Jurkat, Clone E6-1 (cell line): ENCODE measurements around the gene MAST3.
"Not testable (repeated sequence)": the region's sequence is repeated elsewhere in the genome, so short reads cannot be mapped to it uniquely, and the experiment has no call there.

Experiments
- DNase-seq: peaks from one replicate; pipeline ENCODE4 v3.0.0-alpha.2; 2011; ENCODE audit warnings: low read depth, low spot score
- H3K4me3 ChIP-seq: 2 replicates; pipeline ENCODE4 v1.5.1; 2011; ENCODE audit warnings: mild to moderate bottlenecking, low read length, control low read depth, moderate library complexity

Gene MAST3

DNA sequence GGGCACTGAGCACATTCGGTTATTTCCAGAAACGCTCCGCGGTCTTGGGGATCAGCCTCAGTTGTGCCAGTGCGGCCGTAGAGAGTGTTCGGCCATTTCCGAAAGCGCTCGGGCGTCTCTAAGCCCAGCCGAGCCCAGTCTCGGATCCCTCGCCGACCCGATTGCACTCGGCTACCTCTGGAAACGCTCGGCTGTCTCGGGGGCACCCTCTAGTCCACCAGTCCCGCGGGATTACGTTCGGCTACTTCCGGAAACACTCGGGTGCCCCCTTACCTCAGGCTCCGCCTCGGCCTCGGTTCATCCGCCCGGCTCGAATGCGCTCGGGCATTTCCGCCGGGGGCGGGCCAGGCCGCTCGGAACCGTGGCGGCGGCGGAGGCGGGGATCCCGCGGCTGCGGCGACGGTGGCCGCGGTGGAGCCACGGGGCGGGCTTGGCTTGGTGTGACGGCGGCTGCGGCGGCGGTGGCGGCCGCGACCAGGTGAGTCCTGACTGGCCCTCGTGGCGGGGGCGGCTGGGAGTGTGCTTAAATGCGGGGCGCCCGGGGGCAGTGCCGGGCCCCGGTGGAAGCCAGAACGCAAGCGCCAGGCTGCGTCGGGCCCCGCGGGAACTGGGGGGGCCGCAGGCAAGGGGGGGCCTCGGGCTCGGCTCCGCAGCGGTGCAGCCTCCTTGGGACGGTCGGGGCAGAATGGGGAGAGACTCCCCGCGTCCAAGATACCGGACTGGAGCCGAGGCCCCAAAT lies 55.4 kb downstream of the MAST3 start, which contains the start of gene PIK3R2:
Gene PIK3R2, plus strand, starts transcription at position 347 of the 739 bp plus-strand sequence. CDS start 2,717 bp downstream, outside the sequence.
- DNase-seq = peak; percentile 98
- H3K4me3 ChIP-seq = peak within 1 kb of the TSS; percentile 75

DNA sequence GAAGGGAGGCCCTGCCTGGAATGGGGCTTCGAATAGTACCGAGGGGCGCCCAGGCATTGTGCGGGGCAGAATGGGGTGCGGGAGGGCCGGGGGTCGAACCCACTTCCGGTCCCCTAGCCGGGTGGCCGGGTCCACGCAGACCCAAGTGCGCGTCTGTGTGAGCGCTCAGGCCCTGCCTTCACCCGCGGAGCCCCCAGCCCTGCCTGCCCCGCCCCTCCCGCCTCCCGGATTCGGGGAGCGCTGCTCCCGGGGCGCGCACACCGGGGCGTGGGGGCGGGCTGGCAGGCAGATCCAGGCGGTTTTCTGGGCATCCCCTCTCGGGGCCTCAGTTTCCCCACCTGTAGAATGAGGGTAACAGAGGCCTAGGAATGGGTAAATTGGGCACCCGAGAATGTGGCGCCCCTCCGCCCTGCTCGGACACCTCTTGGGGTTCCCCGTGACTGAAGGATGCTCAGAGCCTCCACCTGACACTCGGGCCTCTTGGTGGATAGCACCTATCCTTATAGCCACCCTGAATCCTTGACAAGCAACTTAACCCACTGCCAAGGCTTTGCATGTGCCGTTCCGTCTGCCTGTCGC lies 56.1 kb downstream of the MAST3 start:
- DNase-seq = no peak

DNA sequence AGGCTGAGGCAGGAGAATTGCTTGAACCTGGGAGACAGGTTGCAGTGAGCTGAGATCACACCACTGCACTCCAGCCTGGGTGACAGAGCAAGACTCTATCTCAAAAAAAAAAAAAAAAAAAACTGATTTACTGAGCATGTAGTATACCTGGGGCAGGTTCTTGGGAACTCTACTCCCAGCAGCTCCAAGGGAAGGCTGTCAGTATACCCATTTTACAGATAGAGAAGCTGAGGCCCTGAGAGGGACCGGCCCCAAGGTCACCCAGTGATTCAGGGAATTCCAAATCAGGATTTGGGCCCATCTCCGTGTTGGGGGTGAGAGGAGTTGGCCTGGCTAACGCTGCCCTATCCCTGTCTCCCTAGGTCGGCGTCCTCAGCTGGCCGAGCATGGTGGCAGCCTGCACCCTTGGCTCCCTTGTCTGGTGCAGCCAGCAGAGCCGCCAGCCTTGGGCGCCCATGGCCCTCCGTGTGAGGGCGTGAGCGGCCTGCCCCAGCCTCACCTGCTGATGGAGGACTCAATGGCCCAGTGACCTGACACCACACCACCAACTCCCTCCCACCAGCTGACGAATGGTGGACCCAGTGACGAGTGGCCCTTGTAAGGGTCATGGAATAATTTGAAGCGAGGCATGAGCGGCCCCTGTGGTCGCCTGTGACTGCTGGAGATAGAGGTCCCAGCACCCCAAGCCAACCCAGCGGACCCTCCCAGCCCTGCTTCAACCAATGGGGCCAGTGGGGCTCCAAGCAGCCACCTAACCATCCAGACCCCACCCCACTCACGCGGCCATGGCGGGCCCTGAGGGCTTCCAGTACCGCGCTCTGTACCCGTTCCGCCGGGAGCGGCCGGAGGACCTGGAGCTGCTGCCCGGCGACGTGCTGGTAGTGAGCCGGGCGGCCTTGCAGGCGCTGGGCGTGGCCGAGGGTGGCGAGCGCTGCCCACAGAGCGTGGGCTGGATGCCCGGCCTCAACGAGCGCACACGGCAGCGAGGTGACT lies 57.8 kb downstream of the MAST3 start:
- no peak for DNase-seq
- H3K4me3 ChIP-seq = no peak overlapping the region

More for the DNA sequence above, 56.1 kb downstream of the MAST3 start:
- H3K4me3 ChIP-seq = peak overlapping the region; percentile 75

DNA sequence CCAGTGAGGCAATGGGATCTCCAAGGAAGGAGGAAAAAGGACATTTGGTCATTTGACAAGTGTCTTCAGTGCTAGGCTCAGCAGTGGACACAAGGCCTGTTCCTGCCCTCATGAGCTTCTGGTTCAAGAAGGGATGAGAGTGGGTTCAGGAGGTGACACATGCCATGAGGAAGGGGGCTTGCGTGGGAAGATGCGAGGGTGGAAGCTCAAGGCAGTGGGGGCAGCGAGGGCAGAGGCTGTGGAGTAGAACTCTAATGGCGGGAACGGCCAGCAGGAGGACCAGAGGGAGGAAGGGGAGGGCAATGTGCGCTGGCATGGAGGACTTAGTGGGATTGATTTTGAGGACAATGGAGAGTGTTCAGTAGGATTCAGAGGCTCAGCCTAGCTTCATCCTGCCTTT lies 58.7 kb downstream of the MAST3 start:
- no peak for DNase-seq
- no peak overlapping the region for H3K4me3 ChIP-seq

DNA sequence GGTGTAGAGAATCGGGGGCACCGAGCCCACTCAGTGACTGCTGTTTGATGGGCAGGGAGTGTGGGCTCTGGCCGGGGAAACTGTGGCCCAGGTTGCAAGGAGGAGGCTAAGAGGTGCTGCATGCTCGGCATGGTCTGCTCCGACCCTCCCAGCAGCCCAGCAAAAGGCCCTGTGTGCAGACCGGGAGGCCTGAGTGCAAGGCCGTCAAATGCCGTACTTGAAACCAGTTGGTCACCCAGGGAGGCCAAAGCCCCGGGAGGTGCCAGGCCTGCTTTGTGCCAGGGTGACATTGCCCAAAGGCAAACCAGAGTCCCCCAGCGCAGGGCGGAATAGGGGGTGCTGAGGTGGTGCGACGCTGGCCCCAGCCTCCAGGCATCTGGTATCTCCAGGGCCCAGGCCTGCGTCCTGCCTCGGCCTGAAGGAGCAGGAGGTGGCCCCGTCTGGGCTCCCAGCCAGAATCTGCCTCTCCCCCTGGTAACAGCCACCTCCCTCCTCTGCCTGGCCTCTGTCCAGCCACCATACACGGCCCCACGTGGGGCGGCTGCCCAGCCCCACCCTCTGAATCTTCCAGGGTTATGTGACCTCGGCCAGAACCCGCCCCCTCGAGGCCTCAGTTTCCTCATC lies 59.4 kb downstream of the MAST3 start:
- no peak overlapping the region for H3K4me3 ChIP-seq
- DNase-seq = no peak

- no peak for DNase-seq
- no peak overlapping the region for H3K4me3 ChIP-seq
Measured at GRCh38 chr19:18157465-18158063, 60.0 kb downstream of the MAST3 start.

- no peak overlapping the region for H3K4me3 ChIP-seq
- DNase-seq = no peak
Measured at GRCh38 chr19:18158467-18158866, 60.9 kb downstream of the MAST3 start.

GRCh38 chr19:18159059-18159616 lies 61.6 kb downstream of the MAST3 start:
- not testable (repeated sequence) for DNase-seq

GRCh38 chr19:18159810-18160209 lies 62.2 kb downstream of the MAST3 start:
- no peak overlapping the region for H3K4me3 ChIP-seq
- no peak for DNase-seq

More at GRCh38 chr19:18159059-18159616, 61.6 kb downstream of the MAST3 start:
- H3K4me3 ChIP-seq = not testable (repeated sequence)

DNA sequence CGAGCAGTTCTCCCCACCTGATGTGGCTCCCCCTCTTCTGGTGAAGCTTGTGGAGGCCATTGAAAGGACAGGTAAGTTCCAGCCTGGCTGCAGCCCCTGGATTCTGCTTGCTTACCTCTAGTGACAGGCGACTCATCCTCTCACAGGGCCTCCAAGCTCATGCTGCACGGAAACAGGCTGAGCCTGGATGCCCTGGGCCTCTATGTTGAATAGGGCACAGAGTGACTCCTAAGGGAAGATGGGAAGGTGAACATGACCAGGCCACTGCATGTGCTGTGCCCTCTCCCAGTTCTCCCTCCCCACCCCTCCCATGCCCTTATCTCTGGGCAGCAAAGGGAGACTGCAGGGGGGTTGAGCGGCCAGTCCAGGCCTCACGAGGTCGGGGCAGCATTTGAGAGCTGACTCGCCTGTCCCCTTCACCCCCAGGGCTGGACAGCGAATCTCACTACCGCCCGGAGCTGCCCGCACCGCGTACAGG lies 63.0 kb downstream of the MAST3 start:
- no peak for DNase-seq
- H3K4me3 ChIP-seq = peak overlapping the region; percentile 31

DNA sequence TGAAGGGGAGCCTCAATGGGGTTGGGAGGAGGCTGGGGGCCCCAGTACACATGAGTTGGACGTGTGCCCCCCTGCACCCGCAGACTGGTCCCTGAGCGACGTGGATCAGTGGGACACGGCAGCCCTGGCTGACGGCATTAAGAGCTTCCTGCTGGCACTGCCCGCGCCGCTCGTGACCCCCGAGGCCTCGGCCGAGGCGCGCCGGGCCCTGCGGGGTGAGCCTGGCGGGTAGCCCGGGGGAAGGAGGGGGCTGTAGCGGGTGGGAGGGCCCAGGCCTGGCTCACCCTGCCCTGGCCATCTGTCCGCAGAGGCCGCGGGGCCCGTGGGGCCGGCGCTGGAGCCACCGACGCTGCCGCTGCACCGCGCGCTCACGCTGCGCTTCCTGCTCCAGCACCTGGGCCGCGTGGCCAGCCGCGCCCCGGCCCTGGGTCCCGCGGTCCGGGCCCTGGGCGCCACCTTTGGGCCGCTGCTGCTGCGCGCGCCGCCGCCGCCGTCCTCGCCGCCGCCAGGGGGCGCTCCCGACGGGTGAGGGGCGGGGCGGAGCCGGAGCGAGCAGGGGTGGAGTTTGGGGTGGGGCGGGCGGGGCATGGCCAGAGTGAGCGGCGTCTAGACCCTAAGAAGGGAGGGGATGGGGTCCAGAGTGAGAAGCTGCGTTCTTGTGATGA lies 63.5 kb downstream of the MAST3 start:
- peak; percentile 15 for DNase-seq
- H3K4me3 ChIP-seq = peak overlapping the region; percentile 31

DNA sequence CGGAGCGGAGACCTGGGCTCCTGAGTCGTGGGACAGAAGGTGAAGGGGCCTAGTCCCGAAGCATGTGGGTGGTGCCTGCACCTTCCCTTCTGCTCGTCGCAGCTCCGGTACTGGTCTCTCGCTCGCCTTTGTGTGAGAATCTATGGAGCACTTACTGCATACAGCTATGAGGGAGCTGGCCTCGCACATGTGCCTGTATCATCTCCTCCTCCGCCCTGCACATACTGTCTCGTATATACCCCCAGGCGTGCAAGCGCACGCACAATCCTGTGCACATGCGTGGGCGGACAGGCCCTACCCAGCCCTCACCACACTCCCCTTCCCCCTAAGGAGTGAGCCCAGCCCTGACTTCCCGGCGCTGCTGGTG lies 64.0 kb downstream of the MAST3 start:
- DNase-seq = no peak
- H3K4me3 ChIP-seq = 0 out of 2 replicates have a peak overlapping the region, but pooled peaks have one; percentile 1

DNA sequence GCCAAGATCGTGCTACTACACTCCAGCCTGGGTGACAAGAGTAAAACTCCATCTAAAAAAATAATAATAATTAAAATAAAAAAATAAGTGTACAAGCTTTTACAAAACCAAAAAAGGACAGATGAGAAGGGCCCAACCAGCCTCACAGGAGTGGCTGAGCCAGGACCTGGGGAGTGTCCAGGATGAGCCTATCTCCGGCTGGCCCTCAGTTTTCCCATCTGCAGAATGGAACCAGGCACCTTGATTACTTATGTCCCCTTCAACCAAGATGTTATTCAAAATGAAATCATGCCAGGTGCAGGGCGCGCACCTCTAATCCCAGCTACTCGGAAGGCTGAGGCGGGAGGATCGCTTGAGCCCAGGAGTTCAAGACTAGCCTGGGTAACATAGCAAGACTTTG lies 66.5 kb downstream of the MAST3 start:
- DNase-seq = no peak
- H3K4me3 ChIP-seq = no peak overlapping the region

DNA sequence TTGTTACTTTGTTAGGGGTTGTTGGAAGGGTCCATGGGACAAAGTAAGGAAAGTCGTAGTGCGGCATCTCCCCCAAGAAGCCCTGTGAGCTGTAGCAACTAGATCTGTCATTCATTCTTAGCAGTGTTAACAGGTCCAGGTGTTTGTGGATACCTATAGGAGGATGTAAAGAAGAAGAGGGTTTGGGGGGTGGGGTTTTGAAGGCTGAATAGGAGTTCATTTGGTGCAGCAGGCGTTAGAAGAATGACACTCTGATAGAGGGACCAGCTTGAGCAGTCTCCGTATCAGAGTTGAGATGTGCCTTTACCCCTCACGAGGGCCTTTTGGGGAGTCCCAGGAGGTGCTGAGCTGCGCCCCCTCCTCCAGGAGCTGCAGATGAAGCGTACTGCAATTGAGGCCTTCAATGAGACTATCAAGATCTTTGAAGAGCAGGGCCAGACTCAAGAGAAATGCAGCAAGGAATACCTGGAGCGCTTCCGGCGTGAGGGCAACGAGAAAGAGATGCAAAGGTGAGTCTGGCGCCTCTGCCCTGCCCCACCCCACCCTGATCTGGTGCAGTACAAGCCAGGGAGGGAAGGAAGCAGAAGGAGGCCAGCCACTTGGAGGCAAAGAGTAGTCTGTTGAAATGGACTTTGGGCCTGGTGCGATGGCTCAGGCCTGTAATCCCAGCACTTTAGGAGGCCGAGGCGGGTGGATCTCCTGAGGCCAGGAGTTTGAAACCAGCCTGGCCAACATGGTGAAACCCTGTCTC lies 68.4 kb downstream of the MAST3 start:
- DNase-seq = no peak
- no peak overlapping the region for H3K4me3 ChIP-seq

GRCh38 chr19:18167011-18167410 lies 69.4 kb downstream of the MAST3 start:
- DNase-seq = no peak
- H3K4me3 ChIP-seq = no peak overlapping the region

- no peak for DNase-seq
- no peak overlapping the region for H3K4me3 ChIP-seq
Measured at GRCh38 chr19:18167975-18168645, 70.5 kb downstream of the MAST3 start.
